ENCODE results near the gene HEMGN.

The HEMGN gene

DNA sequence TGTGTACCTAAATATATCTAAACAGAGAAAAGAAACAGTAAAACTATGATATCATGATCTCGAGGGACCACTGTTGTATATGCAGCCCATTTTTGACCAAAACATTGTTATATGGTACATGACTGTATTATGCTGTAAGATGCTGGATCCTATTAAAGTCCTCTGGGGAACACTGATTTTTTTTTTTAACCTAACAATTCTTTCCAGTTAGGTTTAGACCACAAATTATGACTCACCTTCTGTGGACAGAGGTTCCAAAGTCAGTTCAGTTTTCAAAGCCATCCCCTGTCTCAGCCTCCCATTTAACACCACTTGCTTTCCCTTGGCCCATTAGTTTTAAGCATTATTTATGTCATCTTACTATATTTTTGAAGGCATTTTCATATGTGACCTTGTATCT, 42.8 kb downstream of the HEMGN start:
- peak; percentile 25 for DNase-seq (ENCODE audit: low spot score)

DNA sequence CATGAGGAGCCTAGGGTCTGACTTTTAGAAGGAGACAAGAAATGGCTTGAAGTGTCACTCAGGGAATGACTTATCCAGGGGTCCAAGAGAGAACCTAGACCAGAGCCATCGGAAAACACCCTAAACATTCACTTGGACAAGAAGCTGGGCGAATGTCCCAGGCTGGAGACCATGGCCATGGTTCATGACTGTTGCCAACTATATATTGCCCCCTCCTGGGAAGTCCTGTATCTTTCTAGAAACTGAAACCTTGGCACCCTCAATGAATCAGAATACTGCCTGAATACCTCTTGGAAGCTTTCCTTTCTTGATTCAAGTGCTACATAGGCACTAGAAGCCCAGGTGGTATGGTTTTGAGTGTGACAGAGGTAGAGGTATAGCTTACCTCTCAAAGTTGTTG, 45.6 kb downstream of the HEMGN start:
- no peak for DNase-seq (ENCODE audit: low spot score)

GRCh38 chr9:97891736-97892135, 46.2 kb downstream of the HEMGN start:
- DNase-seq (ENCODE audit: low spot score), result no peak

DNA sequence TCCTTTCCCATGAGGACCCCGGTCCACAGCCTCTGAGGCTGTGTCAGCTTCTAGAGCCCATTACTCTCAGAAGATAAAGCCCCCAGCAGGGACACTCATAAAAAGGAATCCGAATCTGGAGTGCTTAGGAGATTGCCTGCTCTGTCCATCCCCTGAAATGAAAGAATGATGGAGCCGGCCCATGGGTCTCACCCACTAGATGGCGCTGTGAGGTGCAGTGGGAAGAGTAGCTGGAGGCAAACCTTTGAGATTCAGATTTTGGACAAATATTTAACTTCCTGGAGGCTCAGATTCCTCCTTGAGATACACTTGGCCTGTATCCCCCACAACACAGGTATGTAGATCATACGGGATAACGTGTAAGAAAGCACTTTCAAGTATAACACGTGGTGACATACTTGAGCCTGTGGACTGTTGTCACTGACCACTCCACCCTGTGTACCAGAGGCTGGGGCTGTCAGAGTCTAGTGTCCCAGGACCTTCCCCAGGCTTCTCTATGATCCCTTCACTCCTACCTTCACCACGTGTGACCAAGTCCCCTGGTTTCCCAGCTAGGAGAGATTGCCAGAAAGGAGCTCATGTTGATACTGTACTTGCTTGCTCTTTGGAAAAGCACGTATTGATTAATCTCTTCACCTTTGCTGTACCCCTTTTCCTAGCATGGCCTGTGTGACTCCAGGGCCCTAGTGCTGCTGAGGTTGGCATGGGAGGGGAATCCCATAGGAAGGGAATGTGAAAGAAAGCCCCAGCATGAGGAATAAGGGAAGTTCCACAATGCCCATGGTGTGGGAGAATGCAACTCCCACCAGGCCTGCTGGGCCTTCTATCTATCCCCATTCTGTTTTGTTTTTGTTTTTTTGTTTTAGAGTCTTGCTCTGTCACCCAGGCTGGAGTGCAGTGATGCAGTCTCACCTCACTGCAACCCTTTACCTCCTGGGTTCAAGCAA, 47.8 kb downstream of the HEMGN start:
- no peak for DNase-seq (ENCODE audit: low spot score)

- DNase-seq (ENCODE audit: low spot score), result no peak
These were observed 57.6 kb downstream of the HEMGN start for GRCh38 chr9:97880336-97880735.

All from SW480 (cell line).